HG02759 (cell line): Measurements from ENCODE around the gene CTBP2.

Experiments used
- ATAC-seq: cut with Tn5 transposase; IDR thresholded peaks from one replicate; pipeline ENCODE4 v1.9.1; 2021; ENCODE audit warnings: mild to moderate bottlenecking, moderate library complexity; ENCODE audit not compliant: unreplicated experiment

The CTBP2 gene

DNA sequence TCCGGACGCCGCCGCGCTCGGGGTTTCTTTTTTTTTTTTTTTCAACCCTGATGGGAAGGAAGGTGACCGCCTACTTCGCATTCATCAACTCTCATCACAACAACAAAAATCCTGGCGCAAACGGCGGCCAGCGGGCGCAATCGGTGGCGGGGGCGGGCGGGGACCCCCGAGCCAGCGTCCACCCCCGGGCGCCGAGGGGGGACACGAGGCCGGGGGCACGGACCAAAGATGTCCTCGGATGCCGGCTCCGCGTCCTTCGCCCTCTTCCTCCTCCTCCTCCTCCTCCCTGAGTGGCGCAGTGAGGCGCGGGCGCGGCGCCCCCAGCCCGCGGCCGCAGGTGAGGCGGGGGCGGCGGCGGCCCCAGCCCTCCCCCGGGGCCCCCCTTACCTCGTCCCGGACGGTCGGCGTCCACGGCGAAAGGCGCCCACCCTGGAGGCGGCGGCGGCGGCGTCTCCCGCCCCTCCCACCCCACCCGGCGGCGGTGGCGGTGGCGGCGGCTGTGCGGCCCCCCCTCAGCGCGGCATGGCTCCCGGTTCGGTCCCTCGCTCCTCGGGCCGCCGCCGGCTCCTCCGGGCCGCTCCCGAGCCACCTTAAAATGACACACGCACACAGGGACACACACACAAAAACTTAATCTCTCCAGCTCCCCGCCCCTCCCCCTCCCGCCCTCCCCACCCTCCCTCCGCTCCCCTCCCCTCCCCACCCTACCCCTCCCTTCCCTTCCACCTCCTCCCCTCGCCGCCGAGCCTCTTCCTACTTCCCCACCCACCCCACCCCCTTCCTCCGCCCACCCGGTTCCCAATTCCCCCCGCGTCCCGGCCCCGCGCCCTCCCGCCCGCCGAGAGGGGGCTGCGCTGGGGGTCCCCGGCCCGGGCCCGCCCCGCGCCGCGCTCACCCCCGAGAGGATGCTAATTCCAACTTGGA is at the start of gene CTBP2:
TSS of gene CTBP2 (minus strand) at position 632 of the 924 bp plus-strand sequence.
- no peak for ATAC-seq

DNA sequence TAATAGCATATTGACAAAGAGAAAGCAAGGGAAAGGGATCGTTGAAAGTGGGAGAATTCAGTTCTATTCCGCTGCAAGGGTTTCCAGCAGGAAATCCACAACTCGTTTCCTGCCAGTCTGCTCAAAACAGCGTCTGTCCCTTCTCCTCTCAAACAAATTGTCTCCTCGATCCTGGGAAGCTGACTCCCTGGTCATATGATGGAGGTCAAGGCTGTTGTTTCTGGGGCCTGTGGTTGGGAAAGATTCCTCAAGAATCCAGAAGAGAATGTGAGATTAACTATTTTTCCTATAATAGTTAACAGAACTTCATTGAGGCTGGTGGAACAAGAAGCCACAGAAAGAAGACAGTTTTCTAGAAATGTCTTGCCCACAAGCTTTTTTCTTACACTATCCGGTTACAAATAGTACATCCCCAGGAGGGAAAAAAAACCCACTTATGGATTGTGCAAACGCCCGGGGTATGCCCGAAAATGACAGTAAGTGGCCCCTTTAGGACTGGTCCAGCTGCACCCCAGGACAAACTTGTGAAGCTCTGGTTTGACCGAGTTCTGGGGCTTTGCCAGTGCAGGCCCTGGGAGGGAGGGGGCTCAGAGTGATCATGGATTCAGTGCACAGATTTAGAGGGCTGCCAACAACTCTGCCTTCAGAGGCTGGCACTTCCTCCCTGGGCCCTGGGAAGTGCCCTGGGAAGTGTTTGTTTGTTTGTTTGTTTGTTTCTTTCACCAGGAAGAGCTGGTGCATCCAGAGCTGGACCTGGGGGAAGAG is 49.4 kb upstream of the CTBP2 start:
- ATAC-seq, result no peak

DNA sequence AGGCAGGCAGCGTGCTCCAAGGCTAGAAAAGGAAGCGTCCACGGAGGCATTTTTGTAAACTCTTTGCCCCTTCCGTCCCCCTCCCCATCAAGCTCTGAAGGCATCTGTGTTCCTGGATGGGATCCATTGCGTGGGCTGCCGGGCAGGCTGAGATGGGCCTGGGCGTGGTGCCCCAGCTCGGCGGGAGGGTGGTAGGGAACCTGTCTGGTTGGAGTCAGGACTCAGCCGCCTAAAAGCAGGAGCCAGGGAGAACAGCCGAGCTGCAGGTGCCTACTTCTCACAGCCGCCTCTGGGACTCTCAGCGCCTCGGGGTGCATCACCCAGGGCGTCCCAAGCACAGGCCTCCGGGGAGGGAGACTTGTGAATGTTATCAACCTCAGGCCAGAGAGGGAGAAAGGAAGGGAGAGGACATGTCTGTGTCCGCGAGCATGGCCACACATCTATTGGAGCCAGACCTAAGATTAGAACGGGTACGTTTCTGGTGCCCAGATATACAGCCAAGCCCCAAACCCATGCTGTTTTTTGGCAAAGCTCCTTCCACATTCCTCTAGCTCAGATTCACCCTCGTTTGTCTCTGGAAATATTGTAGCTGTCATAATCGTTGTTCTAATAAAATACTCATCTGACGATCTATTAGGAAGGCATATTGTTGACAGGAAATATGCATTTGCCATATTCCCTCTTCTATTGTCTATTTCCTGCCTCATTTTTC is 48.6 kb upstream of the CTBP2 start:
- ATAC-seq, result no peak

DNA sequence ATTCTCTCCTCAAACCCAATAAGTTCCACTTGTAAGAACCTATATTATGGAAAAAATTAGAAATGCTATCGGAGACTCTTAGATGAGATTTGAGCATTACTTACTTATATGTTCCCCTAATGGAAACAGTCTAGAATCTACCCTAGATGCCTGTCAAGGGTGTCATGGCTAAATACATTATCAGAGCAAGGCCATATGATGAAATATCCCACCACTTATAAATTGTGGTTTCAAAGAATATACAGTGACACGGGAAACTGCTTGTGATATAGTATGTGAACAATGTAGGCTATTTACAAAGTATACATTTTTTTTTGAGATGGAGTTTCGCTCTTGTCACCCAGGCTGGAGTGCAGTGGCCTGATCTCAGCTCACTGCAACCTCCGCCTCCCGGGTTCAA is 46.3 kb upstream of the CTBP2 start:
- ATAC-seq, result no peak

DNA sequence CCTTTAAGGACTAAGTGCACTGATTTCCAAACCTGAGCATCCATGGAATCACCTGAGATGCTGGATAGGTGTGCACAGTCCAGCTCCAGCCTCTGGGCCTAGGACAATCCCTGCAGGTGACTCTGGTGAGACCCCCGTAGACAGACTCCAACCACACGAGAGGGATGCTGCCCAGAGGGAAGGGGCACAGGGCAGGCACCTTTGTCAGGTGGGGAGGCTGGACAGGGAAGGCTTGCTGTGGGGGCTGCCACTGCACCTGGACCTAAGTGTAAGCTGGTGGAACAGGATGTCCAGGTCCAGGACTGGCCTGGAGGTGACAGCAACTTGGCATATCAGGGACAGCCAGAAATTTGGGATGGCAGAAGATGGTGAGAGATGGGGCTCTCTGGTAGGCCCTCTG is 45.1 kb upstream of the CTBP2 start:
- no peak for ATAC-seq

DNA sequence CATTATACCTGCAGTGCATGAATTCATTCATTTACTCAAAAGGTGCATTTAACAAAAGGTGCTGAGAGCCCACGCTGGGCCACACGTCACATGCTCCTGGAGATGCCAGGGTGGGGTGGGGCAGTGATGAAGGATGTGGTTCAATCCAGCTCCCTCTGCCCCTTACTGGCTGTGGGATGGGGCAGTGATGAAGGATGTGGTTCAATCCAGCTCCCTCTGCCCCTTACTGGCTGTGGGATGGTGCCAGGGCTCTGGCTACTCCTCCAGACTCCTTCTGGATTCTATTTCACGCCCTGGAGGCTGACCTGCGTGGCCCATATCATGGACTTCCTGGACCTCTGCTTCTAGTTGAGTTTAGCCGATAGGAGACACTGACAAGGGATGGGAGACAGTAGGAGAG is 44.0 kb upstream of the CTBP2 start:
- ATAC-seq, result no peak

DNA sequence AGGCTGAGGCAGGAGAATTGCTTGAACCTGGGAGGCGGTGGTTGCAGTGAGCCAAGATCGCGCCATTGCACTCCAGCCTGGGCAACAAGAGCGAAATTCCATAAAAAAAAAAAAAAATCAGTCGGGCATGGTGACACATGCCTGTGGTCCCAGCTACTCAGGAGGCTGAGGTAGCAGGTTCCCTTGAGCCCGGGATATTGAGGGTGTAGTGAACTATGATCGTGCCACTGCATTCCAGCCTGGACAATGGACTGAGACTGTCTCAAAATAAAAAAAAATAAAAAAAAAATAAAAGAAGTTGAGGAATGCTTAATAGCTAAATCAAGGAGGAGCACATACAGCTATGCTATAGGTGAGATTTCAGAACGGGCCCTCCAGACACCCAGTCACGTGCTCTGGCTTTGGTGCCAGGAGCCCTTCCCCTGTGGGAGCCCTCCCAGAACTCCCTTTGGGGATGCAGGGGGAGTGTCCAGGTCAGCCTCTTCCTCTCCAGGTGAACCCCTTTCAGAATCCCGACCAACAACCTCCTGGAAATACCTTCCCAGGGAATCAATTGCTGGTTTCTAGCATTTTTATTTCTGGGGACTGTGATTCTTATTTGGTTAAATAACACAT is 42.9 kb upstream of the CTBP2 start:
- no peak for ATAC-seq

DNA sequence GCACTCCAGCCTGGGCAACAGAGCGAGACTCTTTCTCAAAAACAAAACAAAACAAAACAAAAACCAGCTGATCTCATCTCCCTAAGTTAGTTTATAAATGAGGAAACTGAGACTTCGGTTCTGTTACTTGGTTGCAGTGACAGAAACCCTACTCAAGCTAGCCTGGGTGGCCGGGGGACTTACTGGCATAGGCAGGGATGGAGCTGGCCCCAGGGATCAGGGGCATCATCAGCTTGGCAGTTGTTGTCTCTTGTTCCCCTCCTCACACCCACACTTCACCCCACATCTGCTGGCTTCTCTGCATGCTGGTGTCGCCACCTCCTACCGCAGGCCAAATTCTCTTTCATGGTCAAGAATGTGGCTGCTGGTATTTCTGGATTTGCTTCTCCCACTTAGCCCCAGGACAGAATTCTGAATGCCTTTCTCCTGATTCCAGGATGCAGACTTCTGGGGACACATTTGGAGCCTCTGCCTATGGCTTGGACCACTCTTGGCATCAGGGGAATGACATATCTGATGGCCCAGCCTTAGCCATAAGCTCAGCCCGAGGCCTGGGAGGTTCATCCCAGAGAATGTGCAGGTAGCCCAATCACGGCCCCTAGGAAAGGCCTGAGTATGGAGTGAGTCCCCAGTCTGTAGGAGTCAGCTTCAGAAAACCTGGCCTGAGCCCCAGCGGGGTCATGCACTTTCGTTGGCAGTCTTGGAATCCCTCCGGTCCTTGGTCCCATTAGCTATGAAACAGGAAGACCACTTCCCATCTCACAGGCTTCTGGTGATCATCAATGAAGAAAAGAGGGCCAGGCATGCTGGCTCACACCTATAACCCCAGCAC is 41.6 kb upstream of the CTBP2 start:
- ATAC-seq, result peak; percentile 6

DNA sequence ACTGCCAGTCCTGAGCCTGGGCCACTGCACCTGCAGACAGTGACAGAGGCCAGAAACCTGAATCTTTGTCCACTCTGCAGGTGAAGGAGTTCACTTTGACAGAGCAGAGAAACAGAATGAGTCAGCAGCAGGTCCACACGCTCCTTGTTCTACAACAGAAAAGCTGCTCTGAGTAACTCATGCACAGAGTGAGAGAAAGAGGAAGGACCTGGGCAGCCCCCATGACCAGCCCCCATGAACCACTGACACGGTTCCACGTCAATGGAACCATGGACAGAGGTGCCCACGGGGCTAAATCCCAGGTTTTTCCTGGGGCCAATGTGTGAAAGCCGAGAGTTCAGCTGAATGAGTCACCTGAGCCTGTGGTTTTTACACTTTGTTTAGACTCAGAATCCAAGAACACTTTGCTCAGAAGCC is 40.8 kb upstream of the CTBP2 start:
- peak; percentile 94 for ATAC-seq

DNA sequence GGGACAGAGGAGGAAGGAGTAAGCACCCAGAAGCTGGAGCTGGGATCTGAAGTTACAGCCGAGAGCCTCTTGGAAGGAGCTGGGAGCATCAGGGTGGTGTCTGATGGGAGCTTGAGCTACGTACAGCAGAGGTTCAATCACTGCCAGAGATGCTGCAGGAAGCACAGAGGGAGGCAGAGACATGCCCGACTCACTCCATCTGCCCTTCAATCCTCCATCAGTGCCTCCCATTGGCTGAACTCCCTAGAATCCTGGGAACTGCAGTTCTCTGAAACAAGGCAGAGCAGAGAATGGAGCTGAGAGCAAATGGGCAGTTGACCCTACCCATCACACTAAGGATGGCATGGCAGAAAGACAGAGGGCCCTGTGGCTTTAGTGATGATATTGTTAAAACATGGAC is 40.0 kb upstream of the CTBP2 start:
- ATAC-seq, result no peak

DNA sequence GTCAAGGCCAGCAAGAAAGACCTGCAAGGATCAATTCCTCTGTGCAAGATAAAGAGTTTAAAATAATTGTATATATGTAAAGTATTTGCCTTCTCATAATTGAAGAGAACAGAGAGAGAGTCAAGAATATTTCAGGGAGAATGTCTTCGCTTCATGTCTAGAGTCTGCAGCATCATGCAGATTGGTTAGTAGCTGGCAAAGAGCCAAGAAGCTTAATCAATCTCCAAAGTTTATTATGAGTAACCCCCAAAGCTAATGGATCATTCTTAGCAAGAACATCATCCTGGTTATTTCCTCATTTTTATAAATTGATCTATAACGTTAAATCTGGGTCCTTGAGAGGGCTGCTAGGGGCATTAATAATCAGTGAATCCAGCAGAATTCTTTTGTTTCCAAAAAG is 38.9 kb upstream of the CTBP2 start:
- no peak for ATAC-seq

DNA sequence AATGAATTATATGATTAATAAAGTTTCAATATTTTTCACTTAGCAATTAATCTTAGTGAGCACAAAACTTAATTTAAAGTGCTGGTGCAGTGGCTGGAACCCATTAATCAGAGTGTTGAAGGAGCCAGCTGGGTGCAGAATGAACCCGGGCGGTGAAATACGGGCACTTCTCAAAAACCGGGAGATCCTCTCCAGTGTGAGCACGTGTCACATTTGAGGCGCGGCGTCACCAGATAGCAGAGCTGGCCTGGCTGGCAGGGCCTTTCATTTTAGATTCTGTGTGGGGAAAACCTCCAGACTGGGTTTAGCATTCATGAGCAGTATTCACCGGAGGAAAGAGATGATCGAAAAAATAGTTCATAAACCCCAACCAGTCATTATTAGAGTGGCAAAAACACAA is 34.5 kb upstream of the CTBP2 start:
- no peak for ATAC-seq

DNA sequence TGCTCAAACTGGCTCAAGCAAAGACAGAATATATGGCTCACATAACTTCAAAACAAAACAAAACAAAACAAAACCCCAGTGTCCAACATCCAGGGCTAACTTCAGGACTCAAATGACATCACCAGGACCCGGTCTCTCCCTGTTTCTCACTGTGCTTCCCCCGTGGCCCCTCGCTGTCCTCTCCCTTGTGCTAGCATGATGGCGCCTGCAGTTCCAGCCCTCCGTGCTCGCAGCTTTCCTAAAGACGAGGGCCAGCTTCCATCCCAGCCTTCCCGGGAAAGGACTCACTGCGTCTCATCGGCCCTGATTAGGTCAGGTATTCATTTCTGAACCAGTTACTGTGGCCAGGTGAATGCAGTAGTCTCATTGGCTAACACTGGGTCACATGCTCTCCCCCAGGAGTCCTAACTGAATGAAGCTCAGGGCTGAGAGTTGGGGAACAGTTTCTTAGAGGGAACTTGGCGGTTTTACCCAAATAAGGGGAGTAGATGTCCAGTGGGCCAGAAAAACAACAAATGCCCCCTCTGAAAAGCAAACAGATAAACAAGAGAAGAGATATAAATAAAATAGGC is 33.0 kb upstream of the CTBP2 start:
- no peak for ATAC-seq

DNA sequence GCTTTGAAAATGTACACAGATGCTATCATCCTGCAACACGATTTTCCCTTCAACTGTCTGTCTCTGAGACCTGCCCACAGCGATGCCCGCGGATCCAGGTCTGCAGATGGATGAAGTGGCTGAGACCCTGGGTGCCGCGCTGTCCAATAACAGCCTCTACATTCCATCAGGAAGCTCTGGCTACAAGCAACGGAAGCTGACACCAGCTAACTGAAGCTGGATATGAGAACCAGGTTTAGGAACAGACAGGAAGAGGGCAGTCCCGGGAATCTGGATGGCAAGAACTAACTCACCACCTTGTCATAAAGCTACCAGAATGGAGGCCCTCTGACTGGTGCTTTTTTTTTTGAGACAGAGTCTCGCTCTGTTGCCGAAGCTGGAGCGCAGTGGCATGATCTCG is 32.3 kb upstream of the CTBP2 start:
- ATAC-seq, result no peak

DNA sequence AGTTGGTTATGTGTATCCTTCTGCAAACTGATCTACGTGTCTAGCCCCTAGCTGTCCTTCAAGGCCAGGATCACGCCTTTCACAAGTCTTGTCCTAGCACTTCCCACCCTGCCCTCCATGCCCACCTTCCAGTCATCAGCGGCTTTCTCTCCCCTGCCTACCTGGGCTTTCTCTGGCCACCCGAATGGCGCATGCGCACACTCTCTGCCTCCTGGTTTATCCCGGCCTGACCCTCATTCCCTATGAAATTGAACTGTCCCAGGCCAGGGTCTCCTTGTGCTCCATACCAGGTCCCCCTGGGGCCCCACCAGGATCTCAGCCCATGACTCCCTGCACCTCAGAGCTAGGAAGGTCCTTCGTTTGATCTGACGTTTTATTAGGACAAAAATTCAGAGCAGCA is 31.6 kb upstream of the CTBP2 start:
- no peak for ATAC-seq

DNA sequence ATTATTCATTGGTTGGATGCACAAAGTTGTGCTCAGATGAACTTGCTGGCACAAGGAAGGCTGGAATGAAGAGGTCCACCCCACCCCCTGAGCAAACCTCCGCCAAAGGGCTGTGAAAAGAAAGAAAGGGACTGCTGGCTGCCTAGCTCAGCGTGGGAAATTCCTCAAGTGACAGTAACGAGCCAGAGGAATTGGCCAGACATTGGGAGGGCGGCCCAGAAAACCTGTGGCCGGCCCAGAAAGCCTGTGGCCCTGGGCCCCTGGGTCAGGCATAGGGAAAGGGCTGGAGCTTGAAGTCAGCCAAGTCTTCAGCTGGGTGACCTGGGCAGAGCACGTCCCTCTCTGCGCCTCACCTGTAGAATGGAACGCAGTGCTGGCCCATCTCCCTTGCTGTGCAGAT is 30.6 kb upstream of the CTBP2 start:
- no peak for ATAC-seq

DNA sequence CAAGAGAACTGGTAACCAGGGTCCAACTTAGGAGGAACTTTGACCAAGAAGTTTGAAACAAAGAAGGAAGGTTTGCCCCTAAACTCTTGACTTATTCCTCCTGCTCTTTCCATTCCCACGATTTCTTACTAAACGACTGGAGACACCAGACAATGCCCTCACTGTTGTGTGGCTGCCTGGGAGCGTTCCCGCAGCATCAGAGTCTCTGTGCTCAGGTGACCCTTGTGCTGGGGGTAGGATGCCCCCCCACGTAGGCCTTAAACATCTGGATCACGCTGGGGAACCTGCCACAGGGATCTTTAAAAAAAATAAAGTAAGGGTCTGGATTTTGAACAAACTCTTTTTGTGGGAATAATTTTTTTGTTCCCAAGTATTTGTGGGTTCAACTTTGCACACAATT is 30.1 kb upstream of the CTBP2 start:
- no peak for ATAC-seq

DNA sequence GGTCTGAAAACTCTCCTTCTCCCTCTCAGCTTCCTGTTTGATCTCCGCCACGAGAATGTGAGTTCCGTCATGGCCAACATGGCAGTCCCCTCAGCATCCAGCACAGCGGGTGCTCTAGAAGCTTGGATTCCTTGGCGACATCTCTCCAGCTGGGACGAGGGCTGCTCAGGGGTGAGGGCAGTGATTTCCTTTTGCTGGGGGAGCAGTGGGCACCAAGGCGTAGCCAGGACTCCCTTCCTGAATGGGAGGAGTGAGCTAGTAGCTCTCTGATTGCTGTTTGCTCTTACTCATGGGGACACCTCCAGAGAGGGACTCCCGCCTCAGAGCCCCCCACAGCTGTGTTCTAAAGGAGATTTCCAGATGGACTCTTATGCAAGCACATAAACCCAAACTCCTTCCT is 28.8 kb upstream of the CTBP2 start:
- no peak for ATAC-seq

DNA sequence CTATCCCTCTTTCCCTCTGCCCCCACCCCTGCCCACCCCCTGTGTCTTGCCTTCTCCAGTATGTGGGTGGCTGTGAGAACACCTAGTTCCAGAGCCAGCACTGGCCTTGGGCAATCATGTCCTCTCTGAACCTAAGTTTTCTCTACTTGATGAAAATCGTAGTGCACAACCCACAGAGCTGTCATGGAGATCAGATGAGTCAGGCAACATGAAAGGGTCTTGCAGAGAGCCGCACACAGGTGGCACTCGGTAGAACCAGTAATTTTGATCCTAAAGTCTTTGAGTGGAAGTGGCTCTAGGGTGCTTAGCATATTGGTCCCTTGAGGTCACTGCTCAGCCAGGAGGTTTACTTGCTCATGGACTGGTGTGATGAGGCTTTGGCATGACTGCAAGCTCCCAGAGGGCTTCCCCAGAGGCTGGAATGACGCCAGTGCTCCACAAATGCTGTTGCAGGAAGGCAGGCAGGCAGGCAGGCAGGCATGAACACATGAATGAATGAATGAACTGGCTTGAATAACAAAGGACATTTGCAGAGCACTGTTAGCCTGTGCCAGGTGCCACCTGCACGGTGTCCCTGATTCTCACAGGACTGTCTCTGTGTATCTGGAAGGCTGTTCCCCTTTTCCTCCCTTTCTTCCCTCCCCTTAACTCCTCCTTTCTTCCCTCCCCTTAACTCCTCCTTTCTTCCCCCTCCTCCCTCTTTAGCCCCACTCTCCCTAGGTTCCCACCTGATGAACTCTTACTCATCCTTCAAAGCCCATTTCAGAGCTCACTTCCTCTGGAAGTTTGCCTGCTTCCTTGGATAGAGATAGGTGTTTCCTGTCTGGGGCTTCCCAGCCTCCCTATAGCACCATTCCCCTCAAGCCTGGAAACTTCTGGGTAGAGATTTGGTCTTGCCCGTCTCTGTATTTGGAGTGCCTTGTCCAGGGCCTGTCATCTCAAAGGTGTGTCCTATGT is 27.2 kb upstream of the CTBP2 start:
- ATAC-seq, result no peak
